Measurements from ENCODE around the gene NIPAL4. TPM values are rescaled to one million over a fixed set of nuclear protein-coding genes. Genes with fewer than 3 reads are reported as not detected.

Gene NIPAL4
- total RNA-seq, 1 experiment from 2014 or later, result not detected

- POLR2A ChIA-PET, result no interaction called here
- Histone ChIP-seq H3K4me1 (ENCODE audit: control insufficient read depth, insufficient read depth, low read length) (no peaks in the 10 kb centered on the region), H3K4me3 (ENCODE audit: low read depth in 2 of 2, low read length in 2 of 2) (no peak overlapping the region), H3K9me3 (ENCODE audit: control insufficient read depth, insufficient read depth, low read depth, low read length) (no peaks in the 10 kb centered on the region), H3K36me3 (ENCODE audit: control insufficient read depth, insufficient read depth, low read length) (no peaks in the 10 kb centered on the region; the same call in 1 of the 2 replicates), H3K27me3 (ENCODE audit: control insufficient read depth, insufficient read depth, low read length) (peaks cover 21% of the 10 kb centered on the region), H3K27ac (ENCODE audit: low read length) (no peak overlapping the region)
- intact Hi-C loops (cut with micrococcal nuclease; ENCODE audit: unreplicated experiment) (no loop called here), in situ Hi-C loops (cut with HindIII; ENCODE audit: low pct_unique_long_range_greater_than_20kb, low sequenced_read_pairs) (no loop called here)
- no peak for DNase-seq (ENCODE audit: low read depth, low spot score)
- ATAC-seq, result no peak
- CTCF ChIA-PET, result no interaction called here
- TF ChIP-seq SIN3A (IDR thresholded peaks at IDR 0.05; ENCODE audit: borderline replicate concordance, insufficient read depth, low read depth, low read length) (no peak), POLR2AphosphoS5 (IDR thresholded peaks at IDR 0.05; ENCODE audit: low read depth, low read length) (no peak), TCF7L2 (IDR thresholded peaks at IDR 0.05; ENCODE audit: low read depth, low read length) (no peak)
- TF ChIP-seq, protein P1, sequence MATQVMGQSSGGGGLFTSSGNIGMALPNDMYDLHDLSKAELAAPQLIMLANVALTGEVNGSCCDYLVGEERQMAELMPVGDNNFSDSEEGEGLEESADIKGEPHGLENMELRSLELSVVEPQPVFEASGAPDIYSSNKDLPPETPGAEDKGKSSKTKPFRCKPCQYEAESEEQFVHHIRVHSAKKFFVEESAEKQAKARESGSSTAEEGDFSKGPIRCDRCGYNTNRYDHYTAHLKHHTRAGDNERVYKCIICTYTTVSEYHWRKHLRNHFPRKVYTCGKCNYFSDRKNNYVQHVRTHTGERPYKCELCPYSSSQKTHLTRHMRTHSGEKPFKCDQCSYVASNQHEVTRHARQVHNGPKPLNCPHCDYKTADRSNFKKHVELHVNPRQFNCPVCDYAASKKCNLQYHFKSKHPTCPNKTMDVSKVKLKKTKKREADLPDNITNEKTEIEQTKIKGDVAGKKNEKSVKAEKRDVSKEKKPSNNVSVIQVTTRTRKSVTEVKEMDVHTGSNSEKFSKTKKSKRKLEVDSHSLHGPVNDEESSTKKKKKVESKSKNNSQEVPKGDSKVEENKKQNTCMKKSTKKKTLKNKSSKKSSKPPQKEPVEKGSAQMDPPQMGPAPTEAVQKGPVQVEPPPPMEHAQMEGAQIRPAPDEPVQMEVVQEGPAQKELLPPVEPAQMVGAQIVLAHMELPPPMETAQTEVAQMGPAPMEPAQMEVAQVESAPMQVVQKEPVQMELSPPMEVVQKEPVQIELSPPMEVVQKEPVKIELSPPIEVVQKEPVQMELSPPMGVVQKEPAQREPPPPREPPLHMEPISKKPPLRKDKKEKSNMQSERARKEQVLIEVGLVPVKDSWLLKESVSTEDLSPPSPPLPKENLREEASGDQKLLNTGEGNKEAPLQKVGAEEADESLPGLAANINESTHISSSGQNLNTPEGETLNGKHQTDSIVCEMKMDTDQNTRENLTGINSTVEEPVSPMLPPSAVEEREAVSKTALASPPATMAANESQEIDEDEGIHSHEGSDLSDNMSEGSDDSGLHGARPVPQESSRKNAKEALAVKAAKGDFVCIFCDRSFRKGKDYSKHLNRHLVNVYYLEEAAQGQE (IDR thresholded peaks at IDR 0.05; ENCODE audit: insufficient read depth in 1 of 2, low read depth in 2 of 2, low read length in 1 of 2), result no peak
- TF ChIP-seq, protein P2, sequence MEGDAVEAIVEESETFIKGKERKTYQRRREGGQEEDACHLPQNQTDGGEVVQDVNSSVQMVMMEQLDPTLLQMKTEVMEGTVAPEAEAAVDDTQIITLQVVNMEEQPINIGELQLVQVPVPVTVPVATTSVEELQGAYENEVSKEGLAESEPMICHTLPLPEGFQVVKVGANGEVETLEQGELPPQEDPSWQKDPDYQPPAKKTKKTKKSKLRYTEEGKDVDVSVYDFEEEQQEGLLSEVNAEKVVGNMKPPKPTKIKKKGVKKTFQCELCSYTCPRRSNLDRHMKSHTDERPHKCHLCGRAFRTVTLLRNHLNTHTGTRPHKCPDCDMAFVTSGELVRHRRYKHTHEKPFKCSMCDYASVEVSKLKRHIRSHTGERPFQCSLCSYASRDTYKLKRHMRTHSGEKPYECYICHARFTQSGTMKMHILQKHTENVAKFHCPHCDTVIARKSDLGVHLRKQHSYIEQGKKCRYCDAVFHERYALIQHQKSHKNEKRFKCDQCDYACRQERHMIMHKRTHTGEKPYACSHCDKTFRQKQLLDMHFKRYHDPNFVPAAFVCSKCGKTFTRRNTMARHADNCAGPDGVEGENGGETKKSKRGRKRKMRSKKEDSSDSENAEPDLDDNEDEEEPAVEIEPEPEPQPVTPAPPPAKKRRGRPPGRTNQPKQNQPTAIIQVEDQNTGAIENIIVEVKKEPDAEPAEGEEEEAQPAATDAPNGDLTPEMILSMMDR (IDR thresholded peaks at IDR 0.05), result no peak
- no TSS peak for BruUV-seq (replicated peaks)
Measured at GRCh38 chr5:157458835-157459234, 1.2 kb upstream of the NIPAL4 start.

GRCh38 chr5:157460921-157461792 is 1.1 kb downstream of the NIPAL4 start:
- in situ Hi-C loops (cut with HindIII; ENCODE audit: low pct_unique_long_range_greater_than_20kb, low sequenced_read_pairs), result no loop called here
- Histone ChIP-seq H3K27me3 (ENCODE audit: control insufficient read depth, insufficient read depth, low read length) (peaks cover 18% of the 10 kb centered on the region), H3K36me3 (ENCODE audit: control insufficient read depth, insufficient read depth, low read length) (no peaks in the 10 kb centered on the region; the same call in 1 of the 2 replicates), H3K4me3 (ENCODE audit: low read depth in 2 of 2, low read length in 2 of 2) (no peak overlapping the region; a peak in 1 of 4 replicates), H3K4me1 (ENCODE audit: control insufficient read depth, insufficient read depth, low read length) (no peaks in the 10 kb centered on the region), H3K9me3 (ENCODE audit: control insufficient read depth, insufficient read depth, low read depth, low read length) (no peaks in the 10 kb centered on the region), H3K27ac (ENCODE audit: low read length) (no peak overlapping the region)
- intact Hi-C loops (cut with micrococcal nuclease; ENCODE audit: unreplicated experiment), result no loop called here
- DNase-seq (ENCODE audit: low read depth, low spot score), result no peak
- ATAC-seq, result no peak
- POLR2A ChIA-PET, result no interaction called here
- CTCF ChIA-PET, result interaction anchor here (0.5 to 1.2 kb wide), 2 partner anchors 11 to 15 kb away, joined by 3 read pairs; no protein-coding TSS in a partner anchor
- TF ChIP-seq TCF7L2 (IDR thresholded peaks at IDR 0.05; ENCODE audit: low read depth, low read length) (no peak), POLR2AphosphoS5 (IDR thresholded peaks at IDR 0.05; ENCODE audit: low read depth, low read length) (no peak)
- TF ChIP-seq, protein P2 (IDR thresholded peaks at IDR 0.05), result no peak
- no TSS peak for BruUV-seq (replicated peaks)
